Uterus (tissue), 4 donors: ENCODE results near the gene TRIM17. TPM values are rescaled to one million over a fixed set of nuclear protein-coding genes. Genes with fewer than 3 reads are reported as not detected.

Experiments
- DNase-seq, 2 donors: peaks; one replicate each; pipeline ENCODE4 v3.0.0-alpha.2; 2019 to 2020
- H3K27ac ChIP-seq, 2 donors: fragments of 200-600 bp; sonication (generic); 1 replicate in 1 of 2; 2 replicates in 1 of 2; pipeline ENCODE4 v1.5.1; 2016 to 2018
- H3K27me3 ChIP-seq, 2 donors: fragments of 200-600 bp; sonication (generic); one replicate each; pipeline ENCODE4 v1.5.1; 2018 to 2019; ENCODE audit warnings: control low read depth in 1 of 2
- H3K36me3 ChIP-seq, 2 donors: fragments of 200-600 bp; sonication (generic); one replicate each; pipeline ENCODE4 v1.5.1; 2019; ENCODE audit warnings: control low read depth in 1 of 2
- H3K4me1 ChIP-seq, 2 donors: fragments of 200-600 bp; sonication (generic); one replicate each; pipeline ENCODE4 v1.5.1; 2018 to 2019; ENCODE audit warnings: control low read depth in 1 of 2
- H3K4me3 ChIP-seq, 2 donors: fragments of 200-600 bp; sonication (generic); 1 replicate in 1 of 2; 2 replicates in 1 of 2; pipeline ENCODE4 v1.5.1; 2018 to 2019; ENCODE audit warnings: mild to moderate bottlenecking in 1 of 2
- H3K9me3 ChIP-seq, 2 donors: fragments of 200-600 bp; sonication (generic); one replicate each; pipeline ENCODE4 v1.5.1; 2019; ENCODE audit warnings: control low read depth in 1 of 2
- POLR2A ChIP-seq, 2 donors: fragments of 450-650 bp; IDR thresholded peaks; one replicate each; pipeline ENCODE4 v1.6.1; 2016; ENCODE audit warnings: antibody characterized with exemption in 2 of 2, mild to moderate bottlenecking in 1 of 2, moderate library complexity in 1 of 2
- intact Hi-C: fragments of 100-400 bp; cut with DNase I; formaldehyde crosslinking; loops from one replicate; pipeline ENCODE4 v1.15.1; 2023; ENCODE audit warnings: low total_unique reads
- total RNA-seq, 4 donors: library from RNA; depleted of rRNA in 3 of 4; stranded (reverse); fragments of >200 nt in 3 of 4; gene quantifications; one replicate each; pipeline versions ENCODE4 v1.1.0 to v1.2.4, GENCODE V29; 2014 to 2023
- TF ChIP-seq, protein P1 (sequence below), 4 experiments: fragments of 200-600 bp in 2 of 4; fragments of 450-650 bp in 2 of 4; sonication (generic) in 2 of 4; IDR thresholded peaks; one replicate each; pipeline ENCODE4 v1.5.1; 2016 to 2019; ENCODE audit warnings: antibody characterized with exemption in 4 of 4, mild to moderate bottlenecking in 2 of 4, moderate library complexity in 1 of 4
- donor health status: DM: yes; HTN: yes; CAD: no.

The TRIM17 gene
- total RNA-seq, 4 donors from 2014 or later = 3.2 to 5.9 TPM; not detected in 2

DNA sequence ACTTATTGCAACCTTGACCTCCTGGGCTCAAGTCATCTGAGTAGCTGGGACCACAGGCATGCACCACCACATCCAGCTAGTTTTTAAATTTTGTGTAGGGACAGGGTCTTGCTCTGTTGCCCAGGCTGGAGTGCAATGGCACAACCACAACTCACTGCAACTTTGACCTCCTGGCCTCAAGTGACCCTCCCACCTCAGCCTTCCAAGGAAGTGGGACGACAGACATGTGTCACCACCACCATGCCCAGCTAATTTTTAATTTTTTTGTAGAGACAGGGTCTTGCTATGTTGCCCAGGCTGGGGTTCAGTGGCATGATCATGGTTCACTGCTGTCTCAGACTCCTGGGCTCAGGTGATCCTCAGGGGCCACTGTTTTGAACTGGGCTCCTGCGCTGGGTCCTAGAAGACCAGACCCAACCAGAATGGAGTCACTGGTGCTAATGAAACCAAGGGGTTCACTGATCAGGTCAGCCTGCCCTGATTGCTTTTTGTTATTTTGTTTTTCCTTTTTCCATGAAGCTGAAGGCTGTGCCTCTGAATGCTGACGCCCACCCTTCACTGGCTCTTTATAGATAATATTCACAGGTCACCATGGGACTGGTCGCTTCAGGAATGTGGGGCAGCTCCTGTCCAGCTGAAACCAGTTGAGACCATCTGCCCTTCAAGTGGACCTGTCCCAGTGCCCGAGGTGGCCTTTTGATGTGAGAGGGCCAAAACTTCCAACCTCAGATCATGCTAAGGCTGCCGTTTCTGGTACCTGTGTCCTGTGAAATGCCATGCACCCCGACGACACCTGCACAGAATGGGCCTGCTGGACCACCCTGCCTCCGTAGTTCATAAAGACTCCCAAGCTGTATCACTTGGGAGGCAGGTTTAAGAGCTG, 4.9 kb downstream of the TRIM17 start:
- Histone ChIP-seq H3K27me3 (no peaks in the 10 kb centered on the region), H3K9me3 (no peaks in the 10 kb centered on the region), H3K36me3 (no peaks in the 10 kb centered on the region), H3K4me3 (no peak overlapping the region), H3K27ac (no peak overlapping the region), H3K4me1 (peaks cover under 1 to 16% of the 10 kb centered on the region in 2 donors)
- no peak for DNase-seq
- no peak for TF ChIP-seq POLR2A (IDR thresholded peaks at IDR 0.05)
- TF ChIP-seq, protein P1, sequence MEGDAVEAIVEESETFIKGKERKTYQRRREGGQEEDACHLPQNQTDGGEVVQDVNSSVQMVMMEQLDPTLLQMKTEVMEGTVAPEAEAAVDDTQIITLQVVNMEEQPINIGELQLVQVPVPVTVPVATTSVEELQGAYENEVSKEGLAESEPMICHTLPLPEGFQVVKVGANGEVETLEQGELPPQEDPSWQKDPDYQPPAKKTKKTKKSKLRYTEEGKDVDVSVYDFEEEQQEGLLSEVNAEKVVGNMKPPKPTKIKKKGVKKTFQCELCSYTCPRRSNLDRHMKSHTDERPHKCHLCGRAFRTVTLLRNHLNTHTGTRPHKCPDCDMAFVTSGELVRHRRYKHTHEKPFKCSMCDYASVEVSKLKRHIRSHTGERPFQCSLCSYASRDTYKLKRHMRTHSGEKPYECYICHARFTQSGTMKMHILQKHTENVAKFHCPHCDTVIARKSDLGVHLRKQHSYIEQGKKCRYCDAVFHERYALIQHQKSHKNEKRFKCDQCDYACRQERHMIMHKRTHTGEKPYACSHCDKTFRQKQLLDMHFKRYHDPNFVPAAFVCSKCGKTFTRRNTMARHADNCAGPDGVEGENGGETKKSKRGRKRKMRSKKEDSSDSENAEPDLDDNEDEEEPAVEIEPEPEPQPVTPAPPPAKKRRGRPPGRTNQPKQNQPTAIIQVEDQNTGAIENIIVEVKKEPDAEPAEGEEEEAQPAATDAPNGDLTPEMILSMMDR (IDR thresholded peaks at IDR 0.05) = no peak
- intact Hi-C loops = no loop called here

DNA sequence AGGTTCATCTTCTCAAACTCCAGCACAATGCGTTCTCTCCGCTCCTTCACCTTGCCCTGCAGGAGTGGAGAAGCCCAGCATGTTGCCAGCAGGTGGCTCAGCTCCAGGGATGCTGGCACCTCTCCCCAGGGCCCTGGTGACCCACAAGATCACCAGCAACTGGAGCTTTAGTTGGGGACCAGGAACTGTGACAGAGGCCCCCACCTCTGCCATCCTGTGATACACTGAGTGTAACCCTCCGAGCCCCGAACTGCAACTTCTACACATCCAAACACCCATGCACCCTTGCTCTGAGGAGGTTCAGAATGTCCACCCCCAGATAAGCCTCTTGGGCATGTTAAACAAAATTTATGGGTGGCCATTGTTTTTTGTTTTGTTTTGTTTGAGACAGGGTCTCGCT, 5.5 kb downstream of the TRIM17 start:
- Histone ChIP-seq H3K36me3 (no peaks in the 10 kb centered on the region), H3K9me3 (no peaks in the 10 kb centered on the region), H3K27ac (no peak overlapping the region), H3K27me3 (no peaks in the 10 kb centered on the region), H3K4me1 (peaks cover 0 to 9% of the 10 kb centered on the region in 2 donors), H3K4me3 (no peak overlapping the region)
- intact Hi-C loops = no loop called here
- TF ChIP-seq, protein P1 (IDR thresholded peaks at IDR 0.05) = no peak
- no peak for TF ChIP-seq POLR2A (IDR thresholded peaks at IDR 0.05)
- no peak for DNase-seq

GRCh38 chr1:228410671-228411070, 6.0 kb downstream of the TRIM17 start:
- DNase-seq = no peak
- intact Hi-C loops = no loop called here

DNA sequence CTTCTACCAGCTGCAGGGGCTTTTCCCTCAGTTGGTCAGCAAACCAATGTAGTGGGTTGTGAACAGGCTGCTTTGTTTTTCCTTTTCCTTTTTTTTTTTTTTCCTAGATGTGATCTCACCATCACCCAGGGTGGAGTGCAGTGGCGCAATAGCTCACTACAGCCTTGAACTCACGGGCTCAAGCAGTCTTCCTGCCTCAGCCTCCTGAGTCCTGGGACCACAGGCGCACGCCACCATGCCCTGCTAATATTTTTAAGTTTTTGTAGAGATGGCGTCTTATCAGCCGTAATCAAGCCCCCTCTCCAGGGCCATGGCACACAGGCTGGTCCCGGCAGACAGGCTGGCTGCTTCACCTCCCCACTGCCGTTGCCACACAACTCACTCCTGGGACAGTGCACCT, 6.6 kb downstream of the TRIM17 start:
- DNase-seq = no peak
- Histone ChIP-seq H3K9me3 (no peaks in the 10 kb centered on the region), H3K27ac (no peak overlapping the region), H3K36me3 (no peaks in the 10 kb centered on the region), H3K27me3 (no peaks in the 10 kb centered on the region), H3K4me1 (peaks cover 0 to 13% of the 10 kb centered on the region in 2 donors), H3K4me3 (no peak overlapping the region)
- intact Hi-C loops = no loop called here
- no peak for TF ChIP-seq POLR2A (IDR thresholded peaks at IDR 0.05)
- TF ChIP-seq, protein P1 (IDR thresholded peaks at IDR 0.05) = no peak

More at GRCh38 chr1:228410671-228411070, 6.0 kb downstream of the TRIM17 start:
- H3K27me3 ChIP-seq = no peaks in the 10 kb centered on the region
- peaks cover 0 to 8% of the 10 kb centered on the region in 2 donors for H3K4me1 ChIP-seq
- H3K27ac ChIP-seq = no peak overlapping the region
- H3K9me3 ChIP-seq = no peaks in the 10 kb centered on the region
- no peak overlapping the region for H3K4me3 ChIP-seq
- TF ChIP-seq, protein P1 (IDR thresholded peaks at IDR 0.05) = no peak
- TF ChIP-seq POLR2A (IDR thresholded peaks at IDR 0.05) = no peak
- no peaks in the 10 kb centered on the region for H3K36me3 ChIP-seq
